ENCODE results near the gene GRK2.
A peak's percentile ranks its signal among the peaks of the same experiment; 100 is the strongest.
"Not testable (repeated sequence)": the region's sequence is repeated elsewhere in the genome, so short reads cannot be mapped to it uniquely, and the experiment has no call there.

GRK2 gene

DNA sequence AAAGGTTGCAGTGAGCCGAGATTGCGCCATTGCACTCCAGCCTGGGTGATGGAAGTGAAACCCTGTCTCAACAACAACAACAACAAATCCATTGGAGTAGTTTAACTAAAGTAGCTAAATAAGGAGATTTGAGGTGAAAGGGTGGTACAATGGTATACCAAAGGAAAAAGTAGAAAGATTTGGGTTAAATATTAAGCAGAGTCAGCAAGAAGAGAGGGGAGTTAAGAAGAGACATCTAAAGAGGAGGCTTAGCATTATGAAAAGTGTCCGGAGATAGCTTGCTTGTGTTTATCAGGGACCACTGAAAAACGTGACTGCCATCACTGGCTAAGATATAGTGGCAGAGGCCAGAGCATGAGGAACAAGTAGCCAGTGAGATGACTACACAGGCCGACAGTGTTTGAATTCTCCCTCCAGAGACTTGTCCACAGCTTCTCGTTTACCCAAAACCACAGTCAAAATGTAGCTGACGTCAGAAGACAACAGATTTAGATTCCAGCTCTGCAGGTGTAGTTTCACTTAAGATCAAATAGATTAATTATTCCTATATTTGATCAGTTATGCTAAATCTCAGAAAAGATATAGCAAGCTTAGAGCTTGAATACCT lies 32.6 kb upstream of the GRK2 start:
- peak overlapping the region; percentile 14; the same call in 1 of the 2 replicates for H3K27ac ChIP-seq (ENCODE audit: low read length)
- no peak overlapping the region for H2AFZ ChIP-seq (ENCODE audit: low read depth, low read length)
- peaks cover 11% of the 10 kb centered on the region for H3K4me1 ChIP-seq (ENCODE audit: low read length)
- TF ChIP-seq, protein P1, sequence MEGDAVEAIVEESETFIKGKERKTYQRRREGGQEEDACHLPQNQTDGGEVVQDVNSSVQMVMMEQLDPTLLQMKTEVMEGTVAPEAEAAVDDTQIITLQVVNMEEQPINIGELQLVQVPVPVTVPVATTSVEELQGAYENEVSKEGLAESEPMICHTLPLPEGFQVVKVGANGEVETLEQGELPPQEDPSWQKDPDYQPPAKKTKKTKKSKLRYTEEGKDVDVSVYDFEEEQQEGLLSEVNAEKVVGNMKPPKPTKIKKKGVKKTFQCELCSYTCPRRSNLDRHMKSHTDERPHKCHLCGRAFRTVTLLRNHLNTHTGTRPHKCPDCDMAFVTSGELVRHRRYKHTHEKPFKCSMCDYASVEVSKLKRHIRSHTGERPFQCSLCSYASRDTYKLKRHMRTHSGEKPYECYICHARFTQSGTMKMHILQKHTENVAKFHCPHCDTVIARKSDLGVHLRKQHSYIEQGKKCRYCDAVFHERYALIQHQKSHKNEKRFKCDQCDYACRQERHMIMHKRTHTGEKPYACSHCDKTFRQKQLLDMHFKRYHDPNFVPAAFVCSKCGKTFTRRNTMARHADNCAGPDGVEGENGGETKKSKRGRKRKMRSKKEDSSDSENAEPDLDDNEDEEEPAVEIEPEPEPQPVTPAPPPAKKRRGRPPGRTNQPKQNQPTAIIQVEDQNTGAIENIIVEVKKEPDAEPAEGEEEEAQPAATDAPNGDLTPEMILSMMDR (IDR thresholded peaks at IDR 0.05; ENCODE audit: low read depth, low read length), result no peak
- TF ChIP-seq EZH2phosphoT487 (IDR thresholded peaks at IDR 0.05; ENCODE audit: low read depth), result no peak
- peaks cover 39% of the 10 kb centered on the region for H4K20me1 ChIP-seq (ENCODE audit: insufficient read depth, low read length)
- no peak overlapping the region for H3K4me2 ChIP-seq (ENCODE audit: low read length)
- no peak overlapping the region for H3K4me3 ChIP-seq (ENCODE audit: low read length)
- no peaks in the 10 kb centered on the region for H3K9me3 ChIP-seq (ENCODE audit: insufficient read depth, low read length)
- peaks cover 61% of the 10 kb centered on the region for H3K79me2 ChIP-seq (ENCODE audit: low read length)
- H3K9ac ChIP-seq (ENCODE audit: low read length), result no peak overlapping the region
- no peaks in the 10 kb centered on the region for H3K27me3 ChIP-seq (ENCODE audit: low read depth, low read length)
- peaks cover 53% of the 10 kb centered on the region for H3K36me3 ChIP-seq (replicated peaks; ENCODE audit: low read depth, low read length)

DNA sequence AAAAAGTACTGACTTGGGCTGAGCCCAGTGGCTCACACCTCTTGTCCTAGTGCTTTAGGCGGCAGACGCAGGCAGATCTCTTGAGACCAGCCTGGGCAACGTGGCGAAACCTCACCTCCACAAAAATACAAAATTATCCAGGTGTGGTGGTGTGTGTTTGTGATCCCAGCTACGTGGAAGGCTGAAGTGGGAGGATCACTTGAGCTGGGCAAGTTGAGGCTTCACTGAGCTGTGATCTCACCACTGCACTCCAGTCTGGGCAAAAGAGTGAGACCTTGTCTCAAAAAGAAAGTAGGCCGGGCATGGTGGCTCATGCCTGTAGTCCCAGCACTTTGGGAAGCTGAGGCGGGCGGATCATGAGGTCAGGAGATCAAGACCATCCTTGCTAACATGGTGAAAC lies 31.7 kb upstream of the GRK2 start:
- H3K9ac ChIP-seq (ENCODE audit: low read length); H3K4me3 ChIP-seq (ENCODE audit: low read length); H2AFZ ChIP-seq (ENCODE audit: low read depth, low read length); H3K4me2 ChIP-seq (ENCODE audit: low read length); H3K9me3 ChIP-seq (ENCODE audit: insufficient read depth, low read length); H3K27ac ChIP-seq (ENCODE audit: low read length); H3K27me3 ChIP-seq (ENCODE audit: low read depth, low read length): not testable (repeated sequence)
- Histone ChIP-seq H3K79me2 (ENCODE audit: low read length) (peaks cover 70% of the 10 kb centered on the region), H3K36me3 (replicated peaks; ENCODE audit: low read depth, low read length) (peaks cover 46% of the 10 kb centered on the region), H3K4me1 (ENCODE audit: low read length) (peaks cover 20% of the 10 kb centered on the region), H4K20me1 (ENCODE audit: insufficient read depth, low read length) (peaks cover 48% of the 10 kb centered on the region)

DNA sequence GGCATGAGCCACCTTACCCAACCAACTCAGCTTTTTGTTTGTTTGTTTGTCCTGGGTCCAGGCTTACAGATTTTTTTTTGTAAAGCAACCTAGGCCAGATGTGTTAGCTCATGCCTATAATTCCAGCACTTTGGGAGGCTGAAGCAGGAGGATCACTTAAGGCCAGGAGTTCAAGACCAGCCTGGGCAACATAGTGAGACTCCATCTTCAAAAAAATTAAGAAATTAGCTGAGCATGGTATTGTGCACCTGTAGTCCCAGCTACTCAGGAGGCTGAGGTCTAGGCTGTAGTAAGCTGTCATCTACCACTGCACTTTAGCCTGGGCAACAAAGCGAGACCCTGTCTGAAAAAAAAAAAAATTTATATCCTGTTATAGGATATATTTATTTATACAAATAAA lies 28.7 kb upstream of the GRK2 start:
- Histone ChIP-seq H3K4me3 (ENCODE audit: low read length) (no peak overlapping the region), H3K9ac (ENCODE audit: low read length) (no peak overlapping the region), H3K9me3 (ENCODE audit: insufficient read depth, low read length) (no peaks in the 10 kb centered on the region), H4K20me1 (ENCODE audit: insufficient read depth, low read length) (peaks cover 55% of the 10 kb centered on the region), H3K27ac (ENCODE audit: low read length) (no peak overlapping the region), H3K36me3 (replicated peaks; ENCODE audit: low read depth, low read length) (peaks cover 42% of the 10 kb centered on the region), H3K27me3 (ENCODE audit: low read depth, low read length) (no peaks in the 10 kb centered on the region), H3K4me2 (ENCODE audit: low read length) (no peak overlapping the region), H3K4me1 (ENCODE audit: low read length) (peaks cover 32% of the 10 kb centered on the region), H2AFZ (ENCODE audit: low read depth, low read length) (no peak overlapping the region), H3K79me2 (ENCODE audit: low read length) (peaks cover 89% of the 10 kb centered on the region)
- TF ChIP-seq, protein P1 (IDR thresholded peaks at IDR 0.05; ENCODE audit: low read depth, low read length), result no peak
- no peak for TF ChIP-seq EZH2phosphoT487 (IDR thresholded peaks at IDR 0.05; ENCODE audit: low read depth)

DNA sequence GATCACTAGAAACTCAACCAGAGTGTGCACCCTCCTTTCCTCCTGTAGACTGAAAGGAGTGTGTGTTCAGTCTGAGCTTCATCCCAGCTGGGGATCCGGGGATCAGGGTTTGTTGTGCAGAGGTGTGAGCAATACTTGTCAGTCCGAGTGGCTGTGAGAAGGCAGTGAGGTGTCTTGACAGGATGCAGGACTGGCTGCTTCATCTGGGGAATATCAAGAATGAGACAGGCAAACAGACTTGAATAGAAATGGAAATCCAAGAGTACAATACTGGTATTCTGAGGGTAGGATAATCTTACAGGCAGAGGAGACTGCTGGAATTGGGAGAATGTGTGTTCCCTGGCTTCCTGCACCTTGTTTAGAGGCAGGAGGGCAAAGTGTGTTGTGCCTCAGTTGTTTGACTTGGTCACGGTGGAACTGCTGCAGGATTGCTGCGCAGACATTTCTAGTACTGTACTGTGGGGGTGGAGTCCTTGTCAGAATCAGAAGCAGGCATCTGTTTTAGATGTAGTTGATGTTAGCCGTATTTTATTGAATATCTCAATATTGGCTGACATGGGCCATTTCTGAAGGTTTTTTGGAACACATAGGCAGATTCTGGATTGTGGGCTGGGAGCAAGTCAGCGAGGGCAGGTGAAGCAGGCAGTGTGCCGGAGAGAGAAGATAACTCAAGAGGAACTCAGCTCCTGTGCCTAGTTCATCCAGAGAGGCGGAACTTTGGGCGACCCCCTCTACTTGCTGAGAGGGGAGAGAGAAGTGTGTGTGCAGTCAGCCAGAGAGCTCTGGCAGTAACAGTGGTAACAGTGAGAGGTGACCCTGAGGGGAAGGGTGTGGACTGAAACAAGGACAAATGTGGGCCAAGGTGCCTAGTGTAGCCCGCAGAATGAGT lies 27.1 kb upstream of the GRK2 start:
- TF ChIP-seq, protein P1 (IDR thresholded peaks at IDR 0.05; ENCODE audit: low read depth, low read length), result no peak
- TF ChIP-seq EZH2phosphoT487 (IDR thresholded peaks at IDR 0.05; ENCODE audit: low read depth), result no peak
- Histone ChIP-seq H3K79me2 (ENCODE audit: low read length) (peaks cover 92% of the 10 kb centered on the region), H3K36me3 (replicated peaks; ENCODE audit: low read depth, low read length) (peaks cover 45% of the 10 kb centered on the region), H3K4me1 (ENCODE audit: low read length) (peaks cover 37% of the 10 kb centered on the region), H3K4me3 (ENCODE audit: low read length) (peak overlapping the region; percentile 82), H2AFZ (ENCODE audit: low read depth, low read length) (no peak overlapping the region), H3K4me2 (ENCODE audit: low read length) (peak overlapping the region; percentile 80), H4K20me1 (ENCODE audit: insufficient read depth, low read length) (peaks cover 61% of the 10 kb centered on the region), H3K9ac (ENCODE audit: low read length) (peak overlapping the region; percentile 32; the same call in 1 of the 2 replicates), H3K9me3 (ENCODE audit: insufficient read depth, low read length) (no peaks in the 10 kb centered on the region), H3K27ac (ENCODE audit: low read length) (peak overlapping the region; percentile 91), H3K27me3 (ENCODE audit: low read depth, low read length) (no peaks in the 10 kb centered on the region)
